K562 (cell line): ENCODE measurements around the gene VPS26A. TPM values are rescaled to one million over a fixed set of nuclear protein-coding genes. Genes with fewer than 3 reads are reported as not detected.

ENCODE experiments used
- CHCHD3 ChIP-seq: fragments of 250-450 bp; sonication (Bioruptor Pico); IDR thresholded peaks from 2 replicates; pipeline ENCODE4 v2.1.2; 2022; ENCODE audit warnings: mild to moderate bottlenecking
- NFE2L1 ChIP-seq: fragments of 450-650 bp; IDR thresholded peaks from 2 replicates; pipeline ENCODE4 v1.6.1; 2016; ENCODE audit warnings: missing genetic modification characterization, low read depth, mild to moderate bottlenecking, missing compliant biosample characterization, moderate library complexity, borderline replicate concordance
- ZC3H8 ChIP-seq: fragments of 450-650 bp; IDR thresholded peaks from 2 replicates; pipeline ENCODE4 v1.6.1; 2017
- ZNF239 ChIP-seq: fragments of 250-450 bp; sonication (Bioruptor Pico); IDR thresholded peaks from 2 replicates; pipeline ENCODE4 v1.4.0; 2020; ENCODE audit warnings: mild to moderate bottlenecking
- polyA plus RNA-seq, 8 experiments: library from polyadenylated mRNA; depleted of rRNA in 4 of 8; stranded (reverse) in 5 of 8; unstranded in 3 of 8; fragments of >200 nt; fragmentation: Nextera tagmentation in 2 of 8; fragmentation: Illumina TruSeq in 1 of 8; extraction: Ambion mirVana in 2 of 8; extraction: Trizol in 1 of 8; gene quantifications; 2 replicates each; pipeline versions ENCODE4 v1.2.1 to v1.2.3, GENCODE V29; 2011 to 2014; ENCODE audit warnings: inconsistent platforms in 1 of 8, missing spikeins in 1 of 8
- total RNA-seq, 7 experiments: library from RNA; depleted of rRNA in 6 of 7; stranded (reverse); fragments of >200 nt in 6 of 7; fragmentation: Illumina TruSeq in 2 of 7; extraction: Trizol in 2 of 7; gene quantifications; 2 replicates each; pipeline versions ENCODE4 v1.2.1 to v1.2.3, GENCODE V29; 2011 to 2021; ENCODE audit warnings: low replicate concordance in 1 of 7
- TF ChIP-seq, protein P1 (sequence below), 2 experiments: fragments of 450-650 bp in 1 of 2; sonication (generic) in 1 of 2; formaldehyde crosslinking in 1 of 2; IDR thresholded peaks; 2 replicates each; pipeline versions ENCODE4 v1.7.1 to v1.9.0; 2016 to 2022; ENCODE audit warnings: inconsistent platforms in 1 of 2, mild to moderate bottlenecking in 1 of 2, missing genetic modification reagents in 1 of 2
- TF ChIP-seq, protein P2 (sequence below): fragments of 200-600 bp; sonication (generic); IDR thresholded peaks from one replicate; pipeline ENCODE4 v1.6.1; 2012; ENCODE audit warnings: mild to moderate bottlenecking, low read depth, low read length, inconsistent platforms

VPS26A gene
- total and polyA plus RNA-seq, 9 of the 15 experiments (the other 6 are each of a cell fraction or from before 2014, with no cell fraction given) = 47.1 to 137 (median 69.3) TPM

DNA sequence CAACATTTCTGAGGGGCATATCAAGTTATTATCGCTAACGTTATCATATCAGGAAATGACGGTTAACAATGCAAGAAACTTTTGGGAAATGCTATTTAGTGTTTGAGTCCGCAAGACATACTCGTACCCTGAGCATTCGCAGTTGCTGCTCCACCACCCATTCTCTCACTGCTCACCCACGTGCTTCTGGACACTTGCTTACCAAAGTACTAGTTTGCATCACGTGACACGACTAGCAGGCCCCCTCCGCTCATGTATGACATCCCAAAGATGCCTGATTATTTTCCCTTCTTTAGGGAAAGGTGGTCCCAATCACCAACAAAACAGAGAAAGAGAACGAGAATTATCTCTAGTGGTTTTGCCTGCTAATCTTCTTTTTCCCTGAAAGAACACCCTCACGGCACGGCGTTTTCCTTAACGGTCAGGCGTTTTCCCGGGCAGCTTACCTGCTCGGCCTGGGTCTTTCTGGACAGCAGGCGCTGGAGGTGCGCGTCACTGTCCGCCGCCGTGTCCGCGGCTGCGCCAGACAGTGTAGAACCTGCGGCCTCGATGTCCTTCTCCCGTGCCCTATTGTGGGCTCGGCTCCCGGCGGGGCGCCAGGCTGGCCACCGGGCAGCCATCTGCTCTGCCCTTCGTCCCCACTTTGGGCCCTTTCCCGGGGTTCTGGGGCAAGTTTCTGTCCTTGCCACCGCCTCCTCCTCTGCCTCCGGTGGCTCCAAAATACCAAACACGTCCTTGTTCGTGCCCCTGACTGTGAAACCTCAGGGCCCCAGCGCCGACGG lies 56.0 kb downstream of the VPS26A start, which contains the start of gene SUPV3L1 (continued):
- TF ChIP-seq, protein P1, sequence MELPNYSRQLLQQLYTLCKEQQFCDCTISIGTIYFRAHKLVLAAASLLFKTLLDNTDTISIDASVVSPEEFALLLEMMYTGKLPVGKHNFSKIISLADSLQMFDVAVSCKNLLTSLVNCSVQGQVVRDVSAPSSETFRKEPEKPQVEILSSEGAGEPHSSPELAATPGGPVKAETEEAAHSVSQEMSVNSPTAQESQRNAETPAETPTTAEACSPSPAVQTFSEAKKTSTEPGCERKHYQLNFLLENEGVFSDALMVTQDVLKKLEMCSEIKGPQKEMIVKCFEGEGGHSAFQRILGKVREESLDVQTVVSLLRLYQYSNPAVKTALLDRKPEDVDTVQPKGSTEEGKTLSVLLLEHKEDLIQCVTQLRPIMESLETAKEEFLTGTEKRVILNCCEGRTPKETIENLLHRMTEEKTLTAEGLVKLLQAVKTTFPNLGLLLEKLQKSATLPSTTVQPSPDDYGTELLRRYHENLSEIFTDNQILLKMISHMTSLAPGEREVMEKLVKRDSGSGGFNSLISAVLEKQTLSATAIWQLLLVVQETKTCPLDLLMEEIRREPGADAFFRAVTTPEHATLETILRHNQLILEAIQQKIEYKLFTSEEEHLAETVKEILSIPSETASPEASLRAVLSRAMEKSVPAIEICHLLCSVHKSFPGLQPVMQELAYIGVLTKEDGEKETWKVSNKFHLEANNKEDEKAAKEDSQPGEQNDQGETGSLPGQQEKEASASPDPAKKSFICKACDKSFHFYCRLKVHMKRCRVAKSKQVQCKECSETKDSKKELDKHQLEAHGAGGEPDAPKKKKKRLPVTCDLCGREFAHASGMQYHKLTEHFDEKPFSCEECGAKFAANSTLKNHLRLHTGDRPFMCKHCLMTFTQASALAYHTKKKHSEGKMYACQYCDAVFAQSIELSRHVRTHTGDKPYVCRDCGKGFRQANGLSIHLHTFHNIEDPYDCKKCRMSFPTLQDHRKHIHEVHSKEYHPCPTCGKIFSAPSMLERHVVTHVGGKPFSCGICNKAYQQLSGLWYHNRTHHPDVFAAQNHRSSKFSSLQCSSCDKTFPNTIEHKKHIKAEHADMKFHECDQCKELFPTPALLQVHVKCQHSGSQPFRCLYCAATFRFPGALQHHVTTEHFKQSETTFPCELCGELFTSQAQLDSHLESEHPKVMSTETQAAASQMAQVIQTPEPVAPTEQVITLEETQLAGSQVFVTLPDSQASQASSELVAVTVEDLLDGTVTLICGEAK (IDR thresholded peaks at IDR 0.05) = no peak
- TF ChIP-seq, protein P1 (CRISPR knock-in tag; IDR thresholded peaks at IDR 0.05) = no peak
- TF ChIP-seq, protein P2, sequence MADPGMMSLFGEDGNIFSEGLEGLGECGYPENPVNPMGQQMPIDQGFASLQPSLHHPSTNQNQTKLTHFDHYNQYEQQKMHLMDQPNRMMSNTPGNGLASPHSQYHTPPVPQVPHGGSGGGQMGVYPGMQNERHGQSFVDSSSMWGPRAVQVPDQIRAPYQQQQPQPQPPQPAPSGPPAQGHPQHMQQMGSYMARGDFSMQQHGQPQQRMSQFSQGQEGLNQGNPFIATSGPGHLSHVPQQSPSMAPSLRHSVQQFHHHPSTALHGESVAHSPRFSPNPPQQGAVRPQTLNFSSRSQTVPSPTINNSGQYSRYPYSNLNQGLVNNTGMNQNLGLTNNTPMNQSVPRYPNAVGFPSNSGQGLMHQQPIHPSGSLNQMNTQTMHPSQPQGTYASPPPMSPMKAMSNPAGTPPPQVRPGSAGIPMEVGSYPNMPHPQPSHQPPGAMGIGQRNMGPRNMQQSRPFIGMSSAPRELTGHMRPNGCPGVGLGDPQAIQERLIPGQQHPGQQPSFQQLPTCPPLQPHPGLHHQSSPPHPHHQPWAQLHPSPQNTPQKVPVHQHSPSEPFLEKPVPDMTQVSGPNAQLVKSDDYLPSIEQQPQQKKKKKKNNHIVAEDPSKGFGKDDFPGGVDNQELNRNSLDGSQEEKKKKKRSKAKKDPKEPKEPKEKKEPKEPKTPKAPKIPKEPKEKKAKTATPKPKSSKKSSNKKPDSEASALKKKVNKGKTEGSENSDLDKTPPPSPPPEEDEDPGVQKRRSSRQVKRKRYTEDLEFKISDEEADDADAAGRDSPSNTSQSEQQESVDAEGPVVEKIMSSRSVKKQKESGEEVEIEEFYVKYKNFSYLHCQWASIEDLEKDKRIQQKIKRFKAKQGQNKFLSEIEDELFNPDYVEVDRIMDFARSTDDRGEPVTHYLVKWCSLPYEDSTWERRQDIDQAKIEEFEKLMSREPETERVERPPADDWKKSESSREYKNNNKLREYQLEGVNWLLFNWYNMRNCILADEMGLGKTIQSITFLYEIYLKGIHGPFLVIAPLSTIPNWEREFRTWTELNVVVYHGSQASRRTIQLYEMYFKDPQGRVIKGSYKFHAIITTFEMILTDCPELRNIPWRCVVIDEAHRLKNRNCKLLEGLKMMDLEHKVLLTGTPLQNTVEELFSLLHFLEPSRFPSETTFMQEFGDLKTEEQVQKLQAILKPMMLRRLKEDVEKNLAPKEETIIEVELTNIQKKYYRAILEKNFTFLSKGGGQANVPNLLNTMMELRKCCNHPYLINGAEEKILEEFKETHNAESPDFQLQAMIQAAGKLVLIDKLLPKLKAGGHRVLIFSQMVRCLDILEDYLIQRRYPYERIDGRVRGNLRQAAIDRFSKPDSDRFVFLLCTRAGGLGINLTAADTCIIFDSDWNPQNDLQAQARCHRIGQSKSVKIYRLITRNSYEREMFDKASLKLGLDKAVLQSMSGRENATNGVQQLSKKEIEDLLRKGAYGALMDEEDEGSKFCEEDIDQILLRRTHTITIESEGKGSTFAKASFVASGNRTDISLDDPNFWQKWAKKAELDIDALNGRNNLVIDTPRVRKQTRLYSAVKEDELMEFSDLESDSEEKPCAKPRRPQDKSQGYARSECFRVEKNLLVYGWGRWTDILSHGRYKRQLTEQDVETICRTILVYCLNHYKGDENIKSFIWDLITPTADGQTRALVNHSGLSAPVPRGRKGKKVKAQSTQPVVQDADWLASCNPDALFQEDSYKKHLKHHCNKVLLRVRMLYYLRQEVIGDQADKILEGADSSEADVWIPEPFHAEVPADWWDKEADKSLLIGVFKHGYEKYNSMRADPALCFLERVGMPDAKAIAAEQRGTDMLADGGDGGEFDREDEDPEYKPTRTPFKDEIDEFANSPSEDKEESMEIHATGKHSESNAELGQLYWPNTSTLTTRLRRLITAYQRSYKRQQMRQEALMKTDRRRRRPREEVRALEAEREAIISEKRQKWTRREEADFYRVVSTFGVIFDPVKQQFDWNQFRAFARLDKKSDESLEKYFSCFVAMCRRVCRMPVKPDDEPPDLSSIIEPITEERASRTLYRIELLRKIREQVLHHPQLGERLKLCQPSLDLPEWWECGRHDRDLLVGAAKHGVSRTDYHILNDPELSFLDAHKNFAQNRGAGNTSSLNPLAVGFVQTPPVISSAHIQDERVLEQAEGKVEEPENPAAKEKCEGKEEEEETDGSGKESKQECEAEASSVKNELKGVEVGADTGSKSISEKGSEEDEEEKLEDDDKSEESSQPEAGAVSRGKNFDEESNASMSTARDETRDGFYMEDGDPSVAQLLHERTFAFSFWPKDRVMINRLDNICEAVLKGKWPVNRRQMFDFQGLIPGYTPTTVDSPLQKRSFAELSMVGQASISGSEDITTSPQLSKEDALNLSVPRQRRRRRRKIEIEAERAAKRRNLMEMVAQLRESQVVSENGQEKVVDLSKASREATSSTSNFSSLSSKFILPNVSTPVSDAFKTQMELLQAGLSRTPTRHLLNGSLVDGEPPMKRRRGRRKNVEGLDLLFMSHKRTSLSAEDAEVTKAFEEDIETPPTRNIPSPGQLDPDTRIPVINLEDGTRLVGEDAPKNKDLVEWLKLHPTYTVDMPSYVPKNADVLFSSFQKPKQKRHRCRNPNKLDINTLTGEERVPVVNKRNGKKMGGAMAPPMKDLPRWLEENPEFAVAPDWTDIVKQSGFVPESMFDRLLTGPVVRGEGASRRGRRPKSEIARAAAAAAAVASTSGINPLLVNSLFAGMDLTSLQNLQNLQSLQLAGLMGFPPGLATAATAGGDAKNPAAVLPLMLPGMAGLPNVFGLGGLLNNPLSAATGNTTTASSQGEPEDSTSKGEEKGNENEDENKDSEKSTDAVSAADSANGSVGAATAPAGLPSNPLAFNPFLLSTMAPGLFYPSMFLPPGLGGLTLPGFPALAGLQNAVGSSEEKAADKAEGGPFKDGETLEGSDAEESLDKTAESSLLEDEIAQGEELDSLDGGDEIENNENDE = no peak
- TF ChIP-seq NFE2L1 (tag) (no peak), ZC3H8 (no peak), CHCHD3 (0 out of 2 replicates have a peak, but pooled peaks have one; percentile 47), ZNF239 (CRISPR knock-in tag) (peak; percentile 62; the same call in 1 of the 2 replicates)
